Anterior cingulate cortex (tissue), 58 donors: ENCODE results near the gene RTL9.

Experiments
- DNase-seq, 58 donors: peaks; one replicate each; lab custom pipeline; 2025; lab: John Stamatoyannopoulos, UW

RTL9 gene

DNA sequence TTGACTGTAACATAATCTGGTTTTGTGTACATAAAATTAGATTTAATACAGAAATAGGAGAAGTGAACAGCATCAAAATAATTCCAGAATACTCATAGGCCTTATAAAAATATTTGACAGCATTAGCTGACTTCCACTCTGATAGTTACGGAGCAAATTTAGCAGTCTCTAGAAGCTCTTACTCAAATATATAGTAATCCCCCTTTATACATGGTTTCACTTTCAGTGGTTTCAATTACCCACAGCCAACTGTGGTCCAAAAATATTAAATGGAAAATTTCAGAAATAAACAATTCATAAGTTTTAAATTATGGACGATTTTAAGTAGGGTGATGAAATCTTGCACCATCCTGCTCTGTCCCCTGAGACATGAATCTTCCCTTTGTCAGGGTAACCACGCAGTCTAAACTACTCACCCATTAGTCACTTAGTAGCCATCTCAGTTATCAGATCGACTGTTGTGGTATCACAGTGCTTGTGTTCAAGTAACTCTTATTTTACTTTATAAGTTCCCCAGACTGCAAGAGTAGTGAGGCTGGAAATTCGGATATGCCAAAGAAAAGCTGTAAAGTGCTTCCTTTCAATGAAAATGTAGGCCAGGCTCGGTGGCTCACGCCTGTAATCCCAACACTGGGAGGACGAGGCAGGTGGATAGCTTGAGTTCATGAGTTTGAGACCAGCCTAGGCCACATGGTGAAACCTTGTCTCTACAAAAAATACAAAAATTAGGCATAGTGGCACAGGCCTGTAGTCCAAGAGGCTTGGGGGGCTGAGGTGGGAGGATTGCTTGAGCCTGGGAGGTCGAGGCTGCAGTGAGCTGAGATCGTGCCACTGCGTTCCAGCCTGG, 17.2 kb upstream of the RTL9 start:
- DNase-seq, result no peak

DNA sequence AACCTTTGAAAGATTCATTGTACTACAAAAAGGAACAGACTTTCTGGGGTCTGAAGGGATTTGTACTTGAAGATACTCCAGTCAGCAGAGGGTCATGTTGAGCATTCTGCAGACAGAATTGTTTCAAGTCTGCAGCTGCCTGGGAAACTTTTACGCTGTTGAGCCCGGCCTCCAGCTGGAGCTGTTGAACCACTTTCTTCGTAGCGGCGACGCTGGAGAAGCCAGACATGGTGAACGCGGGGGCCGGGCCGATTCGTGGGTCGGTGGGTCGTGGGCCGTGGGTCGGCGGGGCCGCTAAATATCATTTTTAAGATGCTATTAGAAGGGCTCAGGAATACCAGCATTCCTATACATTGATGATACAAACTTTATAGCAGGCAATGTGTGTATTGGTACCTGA, 12.0 kb upstream of the RTL9 start:
- DNase-seq, result no peak

DNA sequence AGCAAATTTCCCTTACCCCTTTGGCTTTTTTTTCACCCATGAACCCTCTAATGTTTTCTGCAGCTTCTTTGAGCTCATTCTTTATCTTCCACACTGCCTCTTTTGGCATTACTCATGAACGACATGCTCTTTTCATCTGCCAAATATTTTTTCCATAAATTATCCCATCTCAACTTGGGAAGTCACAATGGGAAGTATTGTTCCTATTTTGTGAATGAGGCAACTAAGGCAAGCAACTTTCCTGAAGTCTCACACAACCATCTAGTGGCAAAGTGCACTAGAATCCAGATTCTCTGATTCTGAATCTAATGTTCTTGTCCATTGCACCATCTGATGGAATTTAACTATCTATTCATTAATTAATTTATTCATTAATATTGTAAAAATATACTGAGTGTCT, 625 bp downstream of the RTL9 start:
- DNase-seq, result peak in 1 of 58 donors; percentile 3

DNA sequence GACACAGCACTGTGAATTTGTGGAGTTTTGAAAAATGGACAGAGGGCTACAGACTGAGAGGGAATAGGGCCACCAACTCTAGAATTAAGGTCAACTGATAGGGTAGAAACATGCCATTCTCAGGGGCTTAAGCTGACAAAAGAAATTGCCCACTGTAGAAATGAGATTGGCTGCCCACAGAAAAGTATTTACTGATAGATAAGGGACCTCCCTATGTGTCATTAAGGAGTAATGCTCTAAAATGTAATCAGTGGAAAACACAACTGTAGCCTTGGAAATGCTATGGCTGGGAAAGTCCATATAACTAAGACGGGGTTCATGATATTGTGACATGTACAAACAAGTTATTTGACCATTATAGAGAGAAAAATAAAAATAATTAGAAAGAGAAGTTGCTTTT, 4.6 kb downstream of the RTL9 start:
- no peak for DNase-seq

DNA sequence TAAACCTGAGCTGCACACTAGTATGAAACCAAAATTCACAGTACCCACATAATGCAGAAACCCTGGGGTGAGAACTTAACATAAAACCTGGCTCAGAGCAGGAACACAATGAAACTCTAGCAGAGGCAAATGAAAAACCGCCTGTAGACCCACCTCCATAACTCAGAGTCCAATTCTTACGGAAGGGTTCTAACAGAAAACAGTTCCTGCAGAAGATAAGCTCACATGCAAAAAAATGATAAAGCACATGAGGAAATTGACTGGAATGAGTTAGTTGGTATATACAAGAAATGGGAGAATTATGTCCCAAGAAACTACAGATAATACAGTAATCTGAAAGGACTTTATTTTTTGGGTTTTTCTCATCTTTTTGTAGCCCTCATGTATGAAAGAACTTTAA, 14.7 kb downstream of the RTL9 start:
- DNase-seq, result no peak

DNA sequence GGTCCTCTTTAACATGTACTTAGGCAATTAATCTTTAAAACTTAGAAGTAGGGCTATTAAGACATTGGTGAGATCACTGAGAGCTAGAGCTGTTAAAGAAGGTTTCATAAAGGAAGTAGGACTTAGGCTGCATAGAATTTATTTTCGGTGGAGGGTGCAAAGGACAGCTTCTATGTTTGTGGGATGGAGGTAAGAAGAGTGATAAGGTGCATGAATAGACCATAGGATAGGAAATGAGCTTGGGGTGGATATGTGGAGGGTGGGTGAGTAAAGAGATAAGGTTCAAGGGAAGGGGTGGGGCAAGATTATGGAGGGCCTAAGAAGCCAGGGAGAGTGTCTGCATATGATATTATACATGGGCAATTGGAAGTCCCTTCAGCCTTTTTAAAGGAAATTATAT, 15.9 kb downstream of the RTL9 start:
- no peak for DNase-seq

DNA sequence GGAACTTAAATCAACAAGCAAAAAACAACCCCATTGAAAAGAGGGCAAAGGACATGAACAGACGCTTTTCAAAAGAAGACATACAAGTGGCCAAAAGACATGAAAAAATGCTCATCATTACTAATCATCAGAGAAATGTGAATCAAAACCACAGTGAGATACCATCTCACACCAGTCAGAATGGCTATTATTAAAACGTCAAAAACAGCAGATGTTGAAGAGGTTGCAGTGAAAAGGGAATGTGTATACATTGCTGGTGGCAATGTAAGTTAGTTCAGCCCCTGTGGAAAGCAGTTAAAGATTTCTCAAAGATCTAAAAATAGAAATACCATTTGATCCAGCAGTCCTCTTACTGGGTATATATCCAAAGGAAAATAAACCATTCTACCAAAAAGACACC, 22.6 kb downstream of the RTL9 start:
- no peak for DNase-seq

DNA sequence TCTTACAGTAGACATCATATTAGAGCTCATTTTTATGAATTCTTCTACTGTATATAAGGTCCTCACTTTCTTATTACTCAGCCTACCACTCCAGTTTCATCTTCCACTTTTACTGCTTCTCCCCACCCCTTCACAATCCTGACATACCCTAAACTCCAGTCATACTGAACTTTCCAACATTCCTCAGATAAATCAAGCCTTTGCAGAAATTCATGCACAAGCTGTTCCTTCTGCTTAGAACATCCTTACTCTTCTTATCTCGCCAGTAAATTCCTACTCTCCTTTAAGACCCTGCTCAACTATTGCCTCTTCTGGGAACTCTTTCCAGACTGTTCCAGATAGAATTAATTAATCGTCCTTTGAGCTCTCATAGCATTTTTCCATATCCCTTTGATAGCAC, 24.8 kb downstream of the RTL9 start:
- DNase-seq, result no peak

DNA sequence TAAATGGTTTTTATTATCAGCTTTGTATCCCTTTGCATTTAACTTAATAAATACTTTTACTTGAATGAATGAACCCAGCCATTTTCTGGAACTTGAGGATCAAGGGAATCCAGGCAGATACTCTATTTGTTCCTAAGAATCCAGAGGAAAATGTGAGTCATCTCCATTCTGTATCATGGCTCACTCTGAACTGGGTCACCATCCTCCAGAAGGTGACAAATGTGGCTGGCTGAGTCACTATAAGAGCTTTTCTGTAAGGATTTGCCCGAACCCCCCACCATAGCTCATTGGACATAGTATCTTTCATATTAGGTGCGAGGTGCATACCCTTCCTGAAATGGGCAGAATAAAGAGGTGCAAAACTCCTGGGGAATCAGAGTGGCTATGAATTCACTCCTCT, 25.8 kb downstream of the RTL9 start:
- DNase-seq, result no peak

DNA sequence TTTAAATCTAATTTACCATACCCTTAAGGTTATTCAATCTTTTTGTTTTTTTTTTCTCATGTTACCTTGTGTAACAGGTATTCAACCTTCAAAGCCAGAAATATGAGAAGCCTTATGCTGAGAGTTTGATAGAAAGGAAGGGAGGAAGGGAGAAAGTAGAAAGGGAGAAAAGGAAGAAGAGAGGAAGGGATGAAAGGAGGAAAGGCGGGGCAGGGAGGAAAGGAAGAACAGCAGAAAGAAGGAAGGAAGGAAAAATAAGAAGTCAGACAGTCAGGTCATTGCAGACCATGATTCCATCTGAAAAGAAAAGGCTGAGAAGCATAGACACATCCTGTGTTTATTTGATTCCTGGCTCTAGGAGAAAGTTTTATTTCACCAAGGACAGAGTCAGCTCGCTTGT, 30.9 kb downstream of the RTL9 start:
- DNase-seq, result no peak

DNA sequence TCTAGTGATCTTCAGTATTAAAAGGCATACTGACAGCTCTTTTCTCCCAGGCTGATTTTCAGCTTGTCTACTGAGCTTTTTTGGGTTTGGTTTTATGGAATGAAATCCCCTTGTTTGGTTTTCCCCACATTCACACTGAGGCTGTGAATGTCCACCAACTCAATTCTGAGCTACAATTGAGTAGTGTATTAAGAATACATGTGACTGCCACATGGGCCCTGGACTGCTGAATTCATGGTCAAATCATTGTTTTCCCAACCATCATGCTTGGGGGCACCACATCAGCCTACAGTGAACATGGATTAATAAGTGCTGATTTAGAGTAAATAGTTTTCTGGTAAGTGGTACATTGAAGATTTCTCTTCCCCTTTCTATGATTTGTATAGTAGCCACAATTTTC, 32.4 kb downstream of the RTL9 start:
- no peak for DNase-seq

DNA sequence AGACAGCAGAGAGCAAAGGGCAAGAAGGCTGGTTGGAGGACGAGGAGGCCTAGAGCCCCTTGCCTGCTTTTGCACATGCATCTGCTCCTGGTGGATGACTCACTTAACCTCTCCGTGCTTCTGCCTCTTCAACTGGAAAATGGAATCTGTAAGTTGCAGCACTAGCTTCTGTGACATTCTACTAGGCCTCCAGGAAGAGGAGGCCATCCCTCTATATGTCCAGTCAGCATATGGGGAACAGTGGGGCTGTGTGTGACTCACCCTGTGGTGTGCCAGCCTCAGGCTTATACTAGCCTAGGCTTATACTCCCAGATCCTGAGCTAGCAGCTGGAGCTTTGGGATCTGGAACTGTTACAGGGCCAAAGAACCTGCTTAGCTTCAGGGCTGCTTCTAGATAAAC, 36.0 kb downstream of the RTL9 start:
- DNase-seq, result no peak

DNA sequence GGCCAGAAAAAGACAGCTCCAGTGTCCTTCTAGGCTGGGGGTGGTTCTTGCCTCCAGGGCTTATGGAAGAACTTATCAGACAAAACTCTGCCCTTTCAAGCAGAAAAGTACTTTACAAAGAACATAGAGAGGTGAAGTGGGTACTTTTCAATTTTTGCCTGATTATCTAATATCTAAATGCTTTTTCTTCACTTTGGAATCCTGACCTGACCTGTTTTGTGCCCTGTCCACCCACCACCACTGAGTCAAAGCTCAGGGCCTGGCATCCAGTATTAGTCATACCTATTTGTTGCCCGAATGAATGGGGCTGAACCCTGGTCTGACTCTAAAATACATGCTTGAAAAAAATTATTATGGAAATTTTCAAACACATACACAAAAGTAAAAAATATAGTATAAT, 37.2 kb downstream of the RTL9 start:
- no peak for DNase-seq

DNA sequence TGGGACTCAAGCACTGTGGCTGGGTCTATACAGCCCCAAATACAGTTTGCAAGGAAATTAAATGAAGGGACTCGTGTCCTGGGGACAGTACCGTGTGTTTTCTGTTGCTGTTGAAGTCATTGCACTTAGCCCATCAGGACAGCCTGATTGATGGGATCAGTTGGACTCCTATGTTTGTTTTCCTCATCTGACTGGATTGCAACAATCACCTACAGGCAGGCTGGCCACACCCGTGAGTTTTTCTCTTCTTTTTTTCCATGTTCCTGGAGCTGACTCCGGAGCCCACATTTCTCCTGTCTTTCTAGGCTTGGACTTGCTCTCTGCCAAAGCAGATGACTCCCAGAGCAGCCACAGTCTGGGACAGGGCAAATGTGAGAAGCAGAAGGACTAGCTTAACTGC, 38.1 kb downstream of the RTL9 start:
- DNase-seq, result no peak

DNA sequence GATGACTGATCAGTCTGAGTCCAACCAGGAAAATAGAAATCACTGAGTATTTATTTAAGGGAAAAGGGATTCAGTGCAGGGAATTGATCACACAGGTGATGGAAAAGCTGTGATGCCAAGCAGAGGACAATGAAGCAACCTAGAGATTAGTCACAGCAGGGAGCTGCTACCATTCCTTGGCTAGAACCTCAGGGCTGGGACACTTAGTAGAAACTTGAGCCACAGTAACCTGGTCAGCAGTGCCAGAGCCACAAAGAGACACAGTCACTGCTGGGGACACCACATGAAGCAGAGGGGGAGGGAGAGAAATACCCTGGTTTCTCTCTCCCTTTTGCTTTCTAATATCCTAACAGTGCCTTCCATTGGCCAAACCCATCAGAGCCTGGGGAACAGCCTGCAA, 38.7 kb downstream of the RTL9 start:
- no peak for DNase-seq

DNA sequence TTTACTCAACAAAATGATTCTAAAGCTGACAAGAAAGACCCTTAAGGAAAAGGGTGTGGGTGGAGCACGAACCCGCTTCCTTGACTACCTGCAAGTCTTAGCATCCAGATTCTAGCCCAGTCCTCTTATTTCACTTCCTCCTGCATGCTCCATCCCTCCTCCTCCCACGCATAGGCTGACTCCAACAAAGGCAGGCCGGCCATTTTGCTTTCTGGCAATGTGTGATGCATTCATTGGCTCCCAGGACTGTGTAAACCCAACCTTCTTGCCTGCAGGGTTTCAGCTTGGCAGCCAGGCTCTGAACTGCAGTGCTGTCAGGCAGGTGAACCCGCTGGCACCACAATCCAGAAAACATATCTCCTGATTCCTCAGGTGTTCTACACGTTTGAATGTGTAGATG, 39.3 kb downstream of the RTL9 start:
- DNase-seq, result no peak

DNA sequence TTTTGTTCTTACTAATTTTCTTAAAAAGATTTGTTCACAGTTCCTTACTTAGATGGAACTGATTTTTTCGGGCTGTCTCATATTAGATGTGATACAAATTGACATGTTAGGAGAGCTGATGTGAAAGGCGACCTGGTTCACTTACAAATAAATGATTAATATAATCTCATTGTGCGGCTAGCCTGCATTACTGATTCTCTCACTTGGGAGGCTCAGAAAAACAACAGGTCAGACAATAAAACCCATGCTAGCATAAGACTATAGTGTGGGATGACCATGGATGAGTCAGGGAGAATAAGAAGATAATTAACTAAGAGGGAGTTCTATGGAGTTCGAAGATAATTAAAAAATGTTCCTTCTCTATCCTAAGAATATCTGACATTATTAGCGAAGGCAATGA, 40.8 kb downstream of the RTL9 start:
- DNase-seq, result no peak

DNA sequence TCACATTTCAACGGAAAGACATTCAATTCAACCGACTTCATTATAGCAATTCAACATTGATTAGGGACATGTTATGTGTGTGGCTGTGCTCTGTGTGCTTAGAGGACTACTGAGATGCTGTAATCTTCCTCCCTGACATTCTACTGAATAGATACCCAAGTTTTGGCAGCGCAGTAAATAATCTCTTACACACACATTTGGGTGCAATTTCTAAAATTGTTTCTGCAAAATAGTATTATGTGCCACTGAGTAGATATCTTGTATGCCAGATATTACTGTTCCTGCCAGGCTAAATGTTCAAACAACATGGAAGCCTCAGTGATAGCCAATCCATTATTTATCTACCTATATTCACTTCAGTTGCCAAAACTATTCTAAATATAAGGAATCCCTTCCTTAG, 41.3 kb downstream of the RTL9 start:
- no peak for DNase-seq

DNA sequence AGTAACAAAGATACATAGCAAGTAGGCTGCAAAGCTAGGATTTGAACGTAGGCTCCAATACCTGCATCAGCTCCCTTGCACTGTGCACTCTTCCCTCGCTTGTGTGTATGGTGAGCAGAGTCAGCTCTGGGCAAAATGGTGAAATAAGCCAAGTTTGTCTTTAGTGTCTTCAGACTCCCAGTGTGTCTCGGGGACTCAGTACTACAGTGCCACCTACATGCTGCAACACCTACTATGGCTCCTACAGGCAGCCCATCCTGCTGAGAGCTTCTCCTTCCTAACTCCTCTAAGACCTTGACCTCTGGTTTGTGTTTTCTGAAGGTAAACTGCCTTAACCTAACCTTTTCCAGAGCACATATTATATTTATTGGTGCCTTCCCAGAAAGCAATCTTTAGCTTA, 42.5 kb downstream of the RTL9 start:
- DNase-seq, result no peak

DNA sequence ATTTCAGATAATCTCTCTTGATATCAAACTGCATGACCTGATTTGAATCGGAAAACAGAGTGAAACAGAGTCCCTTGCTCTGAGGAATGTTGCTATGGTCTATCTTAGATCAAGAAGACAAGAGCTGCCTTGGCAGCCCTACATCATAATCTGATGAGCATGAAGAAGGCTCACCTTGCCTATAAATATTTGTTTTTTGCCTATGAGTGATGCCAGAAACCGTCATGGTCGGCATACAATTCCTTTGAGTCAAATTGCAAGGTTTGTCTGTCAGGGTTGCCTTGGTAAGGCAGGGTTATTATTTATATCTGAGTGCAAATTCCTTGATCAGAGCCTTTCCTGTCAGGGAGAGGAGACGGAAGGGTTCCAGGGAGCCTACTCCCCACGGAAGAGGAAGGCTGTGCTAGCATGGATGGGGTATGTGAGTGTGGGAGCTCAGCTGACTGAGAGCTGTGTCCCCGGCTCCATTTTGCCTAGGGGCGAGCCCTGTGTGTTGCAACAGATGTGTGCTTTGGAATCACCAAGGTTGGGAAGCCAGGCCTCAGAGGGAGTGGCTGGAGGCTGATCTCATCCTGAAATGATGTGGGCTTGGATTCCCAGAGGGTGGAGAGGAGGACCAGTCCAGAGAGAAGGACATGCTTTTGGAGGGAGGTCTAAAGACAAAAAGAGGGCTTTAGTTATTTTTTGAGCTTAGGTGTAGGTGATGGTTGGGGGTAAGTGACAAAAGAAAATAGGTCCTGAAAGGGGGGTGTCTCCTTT, 43.6 kb downstream of the RTL9 start:
- no peak for DNase-seq

DNA sequence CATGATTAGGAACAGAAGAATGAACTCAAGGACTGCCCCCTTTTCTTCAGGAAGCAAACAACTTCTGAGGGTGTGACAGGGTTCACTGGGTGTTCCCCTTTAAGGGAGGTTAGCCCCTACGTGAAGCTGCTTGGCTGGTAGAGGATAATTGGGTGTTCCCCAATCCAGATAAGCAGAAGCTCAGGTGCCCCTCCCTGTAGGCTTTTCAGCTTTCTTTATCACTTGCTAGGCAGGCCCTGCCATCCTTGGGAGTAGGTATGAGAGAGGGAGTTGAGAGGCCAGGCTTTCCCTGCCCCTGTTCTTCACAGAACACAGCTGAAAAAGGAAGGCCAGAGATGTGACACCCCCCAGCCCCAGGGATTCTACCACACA, 44.2 kb downstream of the RTL9 start:
- DNase-seq, result no peak
